H9 (cell line): Measurements from ENCODE around the gene ADA. TPM values are rescaled to one million over a fixed set of nuclear protein-coding genes. Genes with fewer than 3 reads are reported as not detected.

Source experiments
- DNase-seq: peaks from one replicate; pipeline ENCODE4 v3.0.0-alpha.2; 2017
- H2AFZ ChIP-seq: one replicate; pipeline ENCODE4 v1.6.1; 2013; ENCODE audit warnings: mild to moderate bottlenecking, low read length, control low read depth, moderate library complexity
- H2AK5ac ChIP-seq: 2 replicates; pipeline ENCODE4 v1.6.1; 2013; ENCODE audit warnings: low read length, control low read depth, mixed read lengths; ENCODE audit not compliant: insufficient read length
- H2BK120ac ChIP-seq: one replicate; pipeline ENCODE4 v1.6.1; 2013; ENCODE audit warnings: low read depth, mild to moderate bottlenecking, low read length, control low read depth, inconsistent platforms; ENCODE audit not compliant: poor library complexity, severe bottlenecking
- H2BK12ac ChIP-seq: 2 replicates; pipeline ENCODE4 v1.6.1; 2013; ENCODE audit warnings: low read length, control low read depth, mixed read lengths, low read depth; ENCODE audit not compliant: insufficient read length
- H2BK15ac ChIP-seq: 2 replicates; pipeline ENCODE4 v1.6.1; 2013; ENCODE audit warnings: low read depth, low read length, control low read depth
- H2BK20ac ChIP-seq: one replicate; pipeline ENCODE4 v1.6.1; 2013; ENCODE audit warnings: low read depth, mild to moderate bottlenecking, low read length, control low read depth, inconsistent platforms; ENCODE audit not compliant: poor library complexity, severe bottlenecking
- H2BK5ac ChIP-seq: 2 replicates; pipeline ENCODE4 v1.6.1; 2013; ENCODE audit warnings: low read length, control low read depth, mixed read lengths; ENCODE audit not compliant: insufficient read length
- H3K14ac ChIP-seq: 2 replicates; pipeline ENCODE4 v1.6.1; 2013; ENCODE audit warnings: low read length, control low read depth; ENCODE audit not compliant: insufficient read depth
- H3K18ac ChIP-seq: 2 replicates; pipeline ENCODE4 v1.6.1; 2013; ENCODE audit warnings: low read depth, mild to moderate bottlenecking, mixed read lengths, low read length, control low read depth; ENCODE audit not compliant: insufficient read length
- H3K23ac ChIP-seq: 2 replicates; pipeline ENCODE4 v1.6.1; 2013; ENCODE audit warnings: low read length, control low read depth, mixed read lengths, low read depth; ENCODE audit not compliant: insufficient read length
- H3K23me2 ChIP-seq: 2 replicates; pipeline ENCODE4 v1.6.1; 2013; ENCODE audit warnings: low read depth, mild to moderate bottlenecking, mixed read lengths, low read length, control low read depth; ENCODE audit not compliant: insufficient read length, poor library complexity, severe bottlenecking
- H3K27ac ChIP-seq: 2 replicates; pipeline ENCODE4 v1.5.1; 2013; ENCODE audit warnings: low read length, control low read depth, mixed read lengths, low read depth; ENCODE audit not compliant: insufficient read length
- H3K27me3 ChIP-seq: 2 replicates; pipeline ENCODE4 v1.6.1; 2013; ENCODE audit warnings: low read length, control low read depth, inconsistent platforms; ENCODE audit not compliant: insufficient read depth
- H3K4ac ChIP-seq: 2 replicates; pipeline ENCODE4 v1.6.1; 2013; ENCODE audit warnings: low read depth, mild to moderate bottlenecking, control low read depth, inconsistent platforms, low read length, moderate library complexity
- H3K4me1 ChIP-seq: 2 replicates; pipeline ENCODE4 v1.6.1; 2013; ENCODE audit warnings: low read length, control low read depth, inconsistent platforms; ENCODE audit not compliant: insufficient read depth
- H3K4me2 ChIP-seq: 2 replicates; pipeline ENCODE4 v1.6.1; 2013; ENCODE audit warnings: low read length, control low read depth, mixed read lengths; ENCODE audit not compliant: insufficient read length, insufficient read depth
- H3K56ac ChIP-seq: 2 replicates; pipeline ENCODE4 v1.6.1; 2013; ENCODE audit warnings: low read depth, mild to moderate bottlenecking, mixed read lengths, low read length, control low read depth; ENCODE audit not compliant: insufficient read length
- H3K79me1 ChIP-seq: 2 replicates; pipeline ENCODE4 v1.6.1; 2013; ENCODE audit warnings: low read depth, mild to moderate bottlenecking, moderate library complexity, low read length, control low read depth, inconsistent platforms; ENCODE audit not compliant: insufficient read depth, poor library complexity, severe bottlenecking
- H3K79me2 ChIP-seq: 2 replicates; pipeline ENCODE4 v1.6.1; 2013; ENCODE audit warnings: low read length, control low read depth, inconsistent platforms; ENCODE audit not compliant: insufficient read depth
- H3K9ac ChIP-seq: 2 replicates; pipeline ENCODE4 v1.6.1; 2013; ENCODE audit warnings: low read length, control low read depth, mixed read lengths; ENCODE audit not compliant: insufficient read length; ENCODE audit errors: extremely low read depth
- H3K9me3 ChIP-seq: one replicate; pipeline ENCODE4 v1.6.1; 2013; ENCODE audit warnings: low read depth, low read length, inconsistent platforms; ENCODE audit not compliant: control insufficient read depth
- H3T11ph ChIP-seq: one replicate; pipeline ENCODE4 v1.6.1; 2013; ENCODE audit warnings: mild to moderate bottlenecking, low read length, control low read depth, inconsistent platforms
- H4K20me1 ChIP-seq: one replicate; pipeline ENCODE4 v1.6.1; 2013; ENCODE audit not compliant: control insufficient read depth, insufficient read length, insufficient read depth
- H4K5ac ChIP-seq: 2 replicates; pipeline ENCODE4 v1.6.1; 2013; ENCODE audit warnings: low read depth, mild to moderate bottlenecking, mixed read lengths, low read length, control low read depth; ENCODE audit not compliant: insufficient read length
- H4K8ac ChIP-seq: replicated peaks from 2 replicates; pipeline ENCODE4 v1.6.1; 2013; ENCODE audit warnings: low read length, control low read depth, mixed read lengths, low read depth; ENCODE audit not compliant: insufficient read length
- H4K91ac ChIP-seq: 2 replicates; pipeline ENCODE4 v1.6.1; 2013; ENCODE audit warnings: low read depth, mild to moderate bottlenecking, moderate library complexity, mixed read lengths, low read length, control low read depth; ENCODE audit not compliant: insufficient read length
- H3K27ac Mint-ChIP-seq, 3 experiments: 2 replicates in 2 of 3; 3 replicates in 1 of 3; pipeline ENCODE4 v1.8.0; 2020 to 2021; ENCODE audit warnings: mixed read lengths in 3 of 3, mild to moderate bottlenecking in 1 of 3, moderate library complexity in 1 of 3
- H3K27me3 Mint-ChIP-seq: 2 replicates; pipeline ENCODE4 v1.8.0; 2021; ENCODE audit warnings: low read depth, mild to moderate bottlenecking, moderate library complexity, mixed read lengths
- H3K36me3 Mint-ChIP-seq, 3 experiments: 2 replicates in 2 of 3; 3 replicates in 1 of 3; pipeline ENCODE4 v1.8.0; 2020 to 2021; ENCODE audit warnings: low read depth in 3 of 3, mixed read lengths in 3 of 3; ENCODE audit not compliant: insufficient read depth in 1 of 3
- H3K4me1 Mint-ChIP-seq, 2 experiments: 2 replicates each; pipeline ENCODE4 v1.8.0; 2020; ENCODE audit warnings: mixed read lengths in 2 of 2
- H3K4me3 Mint-ChIP-seq, 2 experiments: 2 replicates in 1 of 2; 3 replicates in 1 of 2; pipeline ENCODE4 v1.8.0; 2020 to 2021; ENCODE audit warnings: mild to moderate bottlenecking in 2 of 2, mixed read lengths in 2 of 2, moderate library complexity in 1 of 2
- H3K9me3 Mint-ChIP-seq, 2 experiments: 2 replicates in 1 of 2; 3 replicates in 1 of 2; pipeline ENCODE4 v1.8.0; 2020; ENCODE audit warnings: mild to moderate bottlenecking in 2 of 2, mixed read lengths in 2 of 2, moderate library complexity in 1 of 2
- CTCF ChIP-seq: fragments of 200-600 bp; sonication (generic); conservative IDR thresholded peaks from 3 replicates; pipeline ENCODE4 v1.8.0; 2021; ENCODE audit warnings: antibody characterized with exemption, mild to moderate bottlenecking
- WGBS: extraction: QIAGEN DNeasy Blood & Tissue Kit; methylation state at CpG from one replicate; pipeline ENCODE4 v1.1.7; 2013; ENCODE audit warnings: missing lambda C conversion rate, low lambda C conversion rate, mixed read lengths; ENCODE audit not compliant: insufficient read length; ENCODE audit errors: extremely low coverage; 5-methylcytosine and 5-hydroxymethylcytosine counted together
- total RNA-seq: library from RNA; stranded (reverse); gene quantifications from 2 replicates; pipeline ENCODE4 v1.2.1, GENCODE V29; 2021

ADA gene
- total RNA-seq, 1 experiment from 2014 or later: 22.0 TPM

- H2BK15ac ChIP-seq: no peak overlapping the region; the same call in 1 of the 2 replicates
- H4K5ac ChIP-seq: no peak overlapping the region
- WGBS: no CpG with 5 or more reads among the region's 11 CpGs
- no peak overlapping the region for H3K9ac ChIP-seq
- no peak overlapping the region for H4K91ac ChIP-seq
- H2BK20ac ChIP-seq: no peak overlapping the region
- no peak for TF ChIP-seq CTCF
- no peak overlapping the region for H3K27ac ChIP-seq
- H2BK12ac ChIP-seq: no peak overlapping the region
- H3K4me1 Mint-ChIP-seq: peaks cover 31 to 35% of the 10 kb centered on the region in 2 experiments
- no peak overlapping the region for H4K8ac ChIP-seq
- H3K9me3 Mint-ChIP-seq: no peaks in the 10 kb centered on the region
- no peak overlapping the region for H3K4me2 ChIP-seq
- H3K23me2 ChIP-seq: no peaks in the 10 kb centered on the region
- H2BK120ac ChIP-seq: no peak overlapping the region
- no peak overlapping the region for H2AFZ ChIP-seq
- no peaks in the 10 kb centered on the region for H3K79me2 ChIP-seq
- no peak overlapping the region for H2BK5ac ChIP-seq
- no peaks in the 10 kb centered on the region for H3K36me3 Mint-ChIP-seq
- no peaks in the 10 kb centered on the region for H3K27me3 ChIP-seq
- peaks cover 8% of the 10 kb centered on the region; the same call in 1 of the 2 replicates for H3K4me1 ChIP-seq
- no peaks in the 10 kb centered on the region for H3K79me1 ChIP-seq
- H3K18ac ChIP-seq: no peak overlapping the region
- no peak overlapping the region for H3K23ac ChIP-seq
- peak overlapping the region in 1 of 3 experiments; percentile 16; a peak in 2 of 7 replicates for H3K27ac Mint-ChIP-seq
- H3K9me3 ChIP-seq: no peaks in the 10 kb centered on the region
- H3K56ac ChIP-seq: no peak overlapping the region
- H3K27me3 Mint-ChIP-seq: no peaks in the 10 kb centered on the region
- no peaks in the 10 kb centered on the region for H4K20me1 ChIP-seq
- no peak for DNase-seq
- H3K4ac ChIP-seq: no peak overlapping the region
- H3K4me3 Mint-ChIP-seq: no peak overlapping the region
- no peak overlapping the region for H3T11ph ChIP-seq
- no peak overlapping the region for H3K14ac ChIP-seq
- H2AK5ac ChIP-seq: no peak overlapping the region
These were observed 50.7 kb downstream of the ADA start for GRCh38 chr20:44600758-44601201.
